Activated T-helper 9 cell treated with anti-CD3 and anti-CD28 coated beads, Interleukin-2, amount 50 U/mL, for 16 hours (primary cell): Measurements from ENCODE around the gene CAMKK2.

Source experiments
- DNase-seq: peaks from one replicate; pipeline ENCODE4 v3.0.0-alpha.2; 2020; ENCODE audit warnings: low read depth

CAMKK2 gene

DNA sequence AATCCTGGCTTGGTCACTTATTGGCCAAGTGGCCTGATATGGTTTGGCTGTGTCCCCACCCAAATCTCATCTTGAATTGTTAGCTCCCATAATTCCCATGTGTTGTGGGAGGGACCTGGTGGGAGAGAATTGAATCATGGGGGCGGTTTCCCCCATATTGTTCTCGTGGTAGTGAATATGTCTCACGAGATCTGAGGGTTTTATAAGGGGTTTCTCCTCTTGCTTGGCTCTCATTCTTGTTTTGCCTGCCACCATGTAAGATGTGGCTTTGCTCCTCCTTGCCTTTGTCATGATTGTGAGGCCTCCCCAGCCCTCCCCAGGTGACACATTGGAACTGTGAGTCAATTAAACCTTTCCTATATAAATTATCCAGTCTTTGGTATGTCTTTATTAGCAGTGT is 105.4 kb downstream of the CAMKK2 start:
- no peak for DNase-seq

DNA sequence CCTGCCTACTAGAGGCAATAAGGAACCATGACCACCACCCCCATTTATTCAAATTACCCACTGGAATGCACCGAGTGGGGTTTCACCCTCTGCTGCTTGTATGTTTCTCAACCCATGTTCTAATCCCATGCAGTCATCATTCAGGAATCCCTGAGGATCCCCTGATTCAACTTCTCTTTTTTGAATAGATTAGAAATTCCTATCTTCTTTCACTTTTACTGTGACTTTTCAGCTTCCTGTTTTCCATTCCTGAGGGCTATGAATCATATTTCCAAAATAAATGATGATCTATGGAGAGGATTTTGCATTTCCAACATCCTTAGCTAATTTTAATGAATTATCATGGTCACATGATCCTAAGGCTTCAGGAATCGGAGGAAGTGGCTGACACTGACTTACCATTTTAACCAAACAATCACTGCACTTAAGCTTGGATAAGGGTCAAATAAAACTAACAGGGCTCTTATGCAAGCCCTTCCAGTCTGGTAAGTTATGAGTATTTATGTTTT is 105.9 kb downstream of the CAMKK2 start:
- DNase-seq = no peak

DNA sequence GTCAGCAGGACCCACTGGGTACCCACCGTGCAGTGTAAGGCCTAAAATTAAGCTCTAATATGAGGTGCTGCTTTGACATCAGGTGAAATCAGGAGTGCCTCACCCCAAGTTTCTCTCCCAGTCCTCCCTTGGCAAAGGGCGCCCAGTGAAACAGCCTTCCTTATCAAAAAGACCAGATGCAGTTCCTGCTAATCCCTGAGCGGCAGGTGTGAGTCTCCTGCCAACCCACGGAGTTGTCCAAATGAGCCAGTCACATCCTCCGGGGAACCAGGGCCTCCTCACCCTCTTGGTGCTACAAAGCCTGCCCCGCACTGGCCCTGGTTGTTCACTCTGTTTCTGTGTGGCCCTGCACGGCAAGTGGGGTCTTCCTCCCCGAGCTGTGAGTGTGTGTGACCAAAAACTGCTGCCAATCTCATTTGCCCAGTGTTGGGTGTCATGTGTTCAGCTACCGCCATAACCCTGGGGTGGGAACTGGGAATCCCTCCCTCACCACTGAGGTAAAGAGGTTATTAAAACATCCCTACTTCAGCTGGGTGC is 106.8 kb downstream of the CAMKK2 start:
- no peak for DNase-seq

DNA sequence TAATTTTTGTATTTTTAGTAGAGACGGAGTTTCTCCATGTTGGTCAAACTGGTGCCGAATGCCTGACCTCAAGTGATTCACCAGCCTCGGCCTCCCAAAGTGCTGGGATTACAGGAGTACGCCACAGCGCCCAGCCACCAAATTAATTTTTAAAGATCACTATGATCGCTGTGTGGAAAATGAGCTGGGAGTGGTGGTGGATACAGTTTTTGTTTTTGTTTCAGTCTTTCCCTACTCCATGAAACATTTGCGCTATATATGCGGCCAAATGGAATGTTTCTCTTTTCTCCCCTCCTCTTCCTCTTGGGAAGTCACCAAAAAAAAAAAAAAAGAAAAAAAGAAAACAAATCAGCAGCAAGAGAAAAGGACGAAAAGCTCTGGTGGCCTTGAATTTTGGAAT is 107.4 kb downstream of the CAMKK2 start:
- no peak for DNase-seq

DNA sequence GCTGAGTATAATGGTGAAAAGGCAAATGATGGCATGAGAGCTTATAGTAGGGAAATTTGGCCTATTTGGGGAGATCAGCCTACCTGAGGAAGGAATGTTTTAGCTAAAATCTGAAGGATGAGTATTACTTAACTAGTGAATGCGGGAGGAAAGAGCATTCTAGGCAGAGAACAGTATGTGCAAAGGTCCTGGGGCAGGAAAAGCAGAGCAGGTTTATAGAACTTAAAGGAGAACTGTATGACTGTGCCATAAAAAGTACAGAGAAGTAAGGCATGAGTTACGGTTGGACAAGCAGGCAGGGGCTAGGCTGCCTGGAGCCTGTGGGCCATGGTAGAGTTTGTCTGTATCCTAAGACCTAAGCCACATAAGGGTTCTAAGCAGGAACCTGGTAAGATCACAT is 108.3 kb downstream of the CAMKK2 start:
- no peak for DNase-seq
